Mononuclear cell (primary cell): ENCODE measurements around the gene AHR. TPM values are rescaled to one million over a fixed set of nuclear protein-coding genes. Genes with fewer than 3 reads are reported as not detected.
A peak's percentile ranks its signal among the peaks of the same experiment; 100 is the strongest.

ENCODE experiments used
- H3K27me3 ChIP-seq: 2 replicates; pipeline ENCODE4 v1.6.0; 2011; ENCODE audit warnings: low read length, control low read depth; ENCODE audit not compliant: insufficient read depth
- H3K4me1 ChIP-seq: 2 replicates; pipeline ENCODE4 v1.5.1; 2011; ENCODE audit warnings: mild to moderate bottlenecking, low read length, control low read depth; ENCODE audit not compliant: insufficient read depth
- H3K4me3 ChIP-seq: 2 replicates; pipeline ENCODE4 v1.5.1; 2011; ENCODE audit warnings: mild to moderate bottlenecking, low read length, moderate library complexity
- H3K9me3 ChIP-seq: 2 replicates; pipeline ENCODE4 v1.5.1; 2011; ENCODE audit warnings: low read depth, mild to moderate bottlenecking, control low read depth, low read length
- total RNA-seq: library from RNA; depleted of rRNA; stranded (reverse); fragments of >200 nt; gene quantifications from one replicate; pipeline ENCODE4 v1.2.3, GENCODE V29; 2012

Gene AHR
- total RNA-seq, 1 donor: 490 TPM

GRCh38 chr7:17299483-17299991 lies 1.1 kb downstream of the AHR start:
- Histone ChIP-seq H3K4me3 (peak overlapping the region; percentile 53), H3K9me3 (no peaks in the 10 kb centered on the region), H3K27me3 (no peaks in the 10 kb centered on the region), H3K4me1 (peaks cover 10% of the 10 kb centered on the region)

GRCh38 chr7:17300012-17300411 lies 1.6 kb downstream of the AHR start:
- no peaks in the 10 kb centered on the region for H3K27me3 ChIP-seq
- no peaks in the 10 kb centered on the region for H3K9me3 ChIP-seq
- peak overlapping the region; percentile 53 for H3K4me3 ChIP-seq
- peaks cover 14% of the 10 kb centered on the region for H3K4me1 ChIP-seq

- Histone ChIP-seq H3K9me3 (no peaks in the 10 kb centered on the region), H3K27me3 (no peaks in the 10 kb centered on the region), H3K4me1 (peaks cover 18% of the 10 kb centered on the region), H3K4me3 (peak overlapping the region; percentile 53)
Observed at GRCh38 chr7:17300437-17300836, 2.0 kb downstream of the AHR start.

GRCh38 chr7:17301471-17302456 lies 3.3 kb downstream of the AHR start:
- Histone ChIP-seq H3K27me3 (no peaks in the 10 kb centered on the region), H3K4me1 (peaks cover 23% of the 10 kb centered on the region), H3K4me3 (peak overlapping the region; percentile 53), H3K9me3 (no peaks in the 10 kb centered on the region)

GRCh38 chr7:17302575-17303142 lies 4.2 kb downstream of the AHR start:
- H3K4me1 ChIP-seq: peaks cover 19% of the 10 kb centered on the region
- no peak overlapping the region for H3K4me3 ChIP-seq
- no peaks in the 10 kb centered on the region for H3K27me3 ChIP-seq
- no peaks in the 10 kb centered on the region for H3K9me3 ChIP-seq

GRCh38 chr7:17304926-17305325 lies 6.5 kb downstream of the AHR start:
- Histone ChIP-seq H3K4me1 (peaks cover 16% of the 10 kb centered on the region), H3K9me3 (no peaks in the 10 kb centered on the region), H3K4me3 (no peak overlapping the region), H3K27me3 (no peaks in the 10 kb centered on the region)

GRCh38 chr7:17305387-17306171 lies 7.1 kb downstream of the AHR start:
- no peaks in the 10 kb centered on the region for H3K9me3 ChIP-seq
- peaks cover 16% of the 10 kb centered on the region for H3K4me1 ChIP-seq
- no peaks in the 10 kb centered on the region for H3K27me3 ChIP-seq
- no peak overlapping the region for H3K4me3 ChIP-seq

- H3K9me3 ChIP-seq: no peaks in the 10 kb centered on the region
- no peaks in the 10 kb centered on the region for H3K27me3 ChIP-seq
- H3K4me3 ChIP-seq: no peak overlapping the region
- peaks cover 16% of the 10 kb centered on the region for H3K4me1 ChIP-seq
Observed at GRCh38 chr7:17307000-17307399, 8.5 kb downstream of the AHR start.

- Histone ChIP-seq H3K27me3 (no peaks in the 10 kb centered on the region), H3K4me1 (peaks cover 16% of the 10 kb centered on the region), H3K4me3 (no peak overlapping the region), H3K9me3 (no peaks in the 10 kb centered on the region)
Observed at GRCh38 chr7:17307558-17307957, 9.1 kb downstream of the AHR start.

GRCh38 chr7:17307969-17308648 lies 9.7 kb downstream of the AHR start:
- Histone ChIP-seq H3K27me3 (no peaks in the 10 kb centered on the region), H3K9me3 (no peaks in the 10 kb centered on the region), H3K4me1 (peaks cover 16% of the 10 kb centered on the region), H3K4me3 (no peak overlapping the region)

- Histone ChIP-seq H3K9me3 (no peaks in the 10 kb centered on the region), H3K4me3 (no peak overlapping the region), H3K4me1 (peaks cover 5% of the 10 kb centered on the region), H3K27me3 (no peaks in the 10 kb centered on the region)
Observed at GRCh38 chr7:17311194-17311593, 12.7 kb downstream of the AHR start.

- H3K9me3 ChIP-seq: no peaks in the 10 kb centered on the region
- H3K4me3 ChIP-seq: no peak overlapping the region
- no peaks in the 10 kb centered on the region for H3K4me1 ChIP-seq
- no peaks in the 10 kb centered on the region for H3K27me3 ChIP-seq
Observed at GRCh38 chr7:17311952-17312351, 13.5 kb downstream of the AHR start.

- Histone ChIP-seq H3K9me3 (no peaks in the 10 kb centered on the region), H3K27me3 (no peaks in the 10 kb centered on the region), H3K4me1 (no peaks in the 10 kb centered on the region), H3K4me3 (no peak overlapping the region)
Observed at GRCh38 chr7:17312641-17313040, 14.2 kb downstream of the AHR start.

GRCh38 chr7:17313194-17313593 lies 14.7 kb downstream of the AHR start:
- Histone ChIP-seq H3K4me3 (no peak overlapping the region), H3K4me1 (no peaks in the 10 kb centered on the region), H3K27me3 (no peaks in the 10 kb centered on the region), H3K9me3 (no peaks in the 10 kb centered on the region)
